HEK293T (cell line): ENCODE measurements around the gene UBB.

Experiments used
- CTCF ChIA-PET: fragments of 350-600 bp; formaldehyde crosslinking; extraction: SDS; loops from one replicate; lab custom pipeline; 2021; ENCODE audit warnings: antibody characterized with exemption, inconsistent platforms; lab: Yijun Ruan, JAX
- POLR2A ChIA-PET: fragments of 350-600 bp; formaldehyde crosslinking; extraction: SDS; loops from one replicate; lab custom pipeline; 2020; ENCODE audit warnings: antibody characterized with exemption, inconsistent platforms; lab: Yijun Ruan, JAX
- DNase-seq: peaks from one replicate; pipeline ENCODE4 v3.0.0; 2012; ENCODE audit warnings: mixed read lengths; ENCODE audit errors: extremely low spot score
- ARNT ChIP-seq: fragments of 450-650 bp; IDR thresholded peaks from 2 replicates; pipeline ENCODE4 v1.6.1; 2017; ENCODE audit warnings: mild to moderate bottlenecking
- BHLHE40 ChIP-seq: fragments of 450-650 bp; IDR thresholded peaks from 2 replicates; pipeline ENCODE4 v1.6.1; 2016; ENCODE audit warnings: mild to moderate bottlenecking, moderate library complexity, borderline replicate concordance
- CTBP1 ChIP-seq: fragments of 450-650 bp; IDR thresholded peaks from 2 replicates; pipeline ENCODE4 v1.6.1; 2016; ENCODE audit warnings: borderline replicate concordance
- ELF4 ChIP-seq: fragments of 450-650 bp; IDR thresholded peaks from 2 replicates; pipeline ENCODE4 v1.6.1; 2017; ENCODE audit warnings: antibody characterized with exemption
- FOXA1 ChIP-seq: fragments of 450-650 bp; IDR thresholded peaks from 2 replicates; pipeline ENCODE4 v1.6.1; 2016; ENCODE audit warnings: mild to moderate bottlenecking
- FOXK2 ChIP-seq: fragments of 450-650 bp; IDR thresholded peaks from 2 replicates; pipeline ENCODE4 v1.6.1; 2016; ENCODE audit warnings: mild to moderate bottlenecking
- FOXM1 ChIP-seq: fragments of 450-650 bp; IDR thresholded peaks from 2 replicates; pipeline ENCODE4 v1.6.1; 2017; ENCODE audit warnings: mild to moderate bottlenecking, borderline replicate concordance
- HDGF ChIP-seq: fragments of 450-650 bp; IDR thresholded peaks from 2 replicates; pipeline ENCODE4 v1.6.1; 2017; ENCODE audit warnings: antibody characterized with exemption, borderline replicate concordance
- L3MBTL2 ChIP-seq: fragments of 450-650 bp; conservative IDR thresholded peaks from 2 replicates; pipeline ENCODE4 v1.6.1; 2016; ENCODE audit warnings: mild to moderate bottlenecking
- LEF1 ChIP-seq: fragments of 450-650 bp; IDR thresholded peaks from 2 replicates; pipeline ENCODE4 v1.6.1; 2017; ENCODE audit warnings: mild to moderate bottlenecking, borderline replicate concordance
- NFRKB ChIP-seq: fragments of 450-650 bp; IDR thresholded peaks from 2 replicates; pipeline ENCODE4 v1.6.1; 2016; ENCODE audit warnings: mild to moderate bottlenecking, moderate library complexity
- PKNOX1 ChIP-seq: fragments of 450-650 bp; IDR thresholded peaks from 2 replicates; pipeline ENCODE4 v1.6.1; 2016
- SP1 ChIP-seq: fragments of 450-650 bp; IDR thresholded peaks from 2 replicates; pipeline ENCODE4 v1.6.1; 2017
- SUZ12 ChIP-seq: fragments of 450-650 bp; IDR thresholded peaks from 2 replicates; pipeline ENCODE4 v1.6.1; 2016; ENCODE audit warnings: mild to moderate bottlenecking
- TARDBP ChIP-seq: fragments of 450-650 bp; IDR thresholded peaks from 2 replicates; pipeline ENCODE4 v1.6.1; 2016
- ZNF384 ChIP-seq: fragments of 450-650 bp; IDR thresholded peaks from 2 replicates; pipeline ENCODE4 v1.6.1; 2016

UBB gene

GRCh38 chr17:16406742-16407674, 26.1 kb downstream of the UBB start:
- CTCF ChIA-PET: no interaction called here
- TF ChIP-seq SUZ12: no peak
- TF ChIP-seq SP1: no peak
- no peak for TF ChIP-seq FOXK2
- TF ChIP-seq ARNT: no peak
- TF ChIP-seq L3MBTL2: peak; percentile 60; the same call in 1 of the 2 replicates
- no peak for TF ChIP-seq HDGF
- no peak for TF ChIP-seq PKNOX1
- DNase-seq: no peak
- POLR2A ChIA-PET: interaction anchor here (0.6 to 3.6 kb wide), 9 partner anchors 11 to 54 kb away, joined by 3 to 26 read pairs (median 3); partner anchors contain the start of genes CENPV and UBB

GRCh38 chr17:16407911-16408588, 27.2 kb downstream of the UBB start:
- CTCF ChIA-PET: no interaction called here

GRCh38 chr17:16415031-16415924, 34.4 kb downstream of the UBB start, which contains the start of gene TRPV2:
TRPV2 (plus strand) TSS chr17:16415571; CDS start chr17:16417669, 2,098 bp downstream.
- TF ChIP-seq ELF4: no peak
- no peak for TF ChIP-seq FOXA1
- no peak for TF ChIP-seq L3MBTL2
- no peak for TF ChIP-seq PKNOX1
- no peak for TF ChIP-seq ARNT
- no peak for TF ChIP-seq NFRKB
- no peak for TF ChIP-seq LEF1
- TF ChIP-seq BHLHE40: no peak
- no peak for TF ChIP-seq FOXM1
- POLR2A ChIA-PET: interaction anchor here (0.6 to 10.1 kb wide), 4 partner anchors 10 to 35 kb away, joined by 3 to 104 read pairs (median 4); partner anchors contain the start of gene UBB
- DNase-seq: peak; percentile 54
- CTCF ChIA-PET: interaction anchor here (0.6 to 1.4 kb wide), 4 partner anchors 12 to 52 kb away, joined by 3 to 13 read pairs (median 3); no protein-coding TSS in a partner anchor

More at GRCh38 chr17:16407911-16408588, 27.2 kb downstream of the UBB start:
- POLR2A ChIA-PET: interaction anchor here (0.8 to 3.6 kb wide), 6 partner anchors 10 to 55 kb away, joined by 3 to 26 read pairs (median 4); partner anchors contain the start of gene CENPV
- TF ChIP-seq SUZ12 (no peak), BHLHE40 (no peak), ARNT (no peak), LEF1 (no peak), FOXM1 (no peak), TARDBP (no peak), PKNOX1 (no peak), NFRKB (no peak), HDGF (no peak), L3MBTL2 (no peak), CTBP1 (no peak), ZNF384 (no peak), SP1 (no peak), ELF4 (no peak), FOXK2 (no peak), FOXA1 (no peak)
- DNase-seq: no peak

GRCh38 chr17:16417399-16417798, 36.5 kb downstream of the UBB start:
- ChIA-PET POLR2A (interaction anchor here (0.8 to 10.1 kb wide), 7 partner anchors 10 to 64 kb away, joined by 3 to 104 read pairs (median 5); partner anchors contain the start of genes CENPV and UBB), CTCF (interaction anchor here (2.7 kb wide), 1 partner anchor 10 kb away, joined by 12 read pairs; no protein-coding TSS in a partner anchor)
- TF ChIP-seq ARNT: no peak
- no peak for TF ChIP-seq LEF1
- TF ChIP-seq BHLHE40: no peak
- TF ChIP-seq SP1: no peak
- TF ChIP-seq TARDBP: no peak
- TF ChIP-seq NFRKB: no peak
- TF ChIP-seq ELF4: no peak
- TF ChIP-seq CTBP1: no peak
- TF ChIP-seq HDGF: no peak
- no peak for TF ChIP-seq FOXK2
- TF ChIP-seq L3MBTL2: no peak
- TF ChIP-seq FOXA1: no peak
- no peak for DNase-seq
